Measurements from ENCODE around the gene ATP2C2.
A peak's percentile ranks its signal among the peaks of the same experiment; 100 is the strongest.

ATP2C2 gene

DNA sequence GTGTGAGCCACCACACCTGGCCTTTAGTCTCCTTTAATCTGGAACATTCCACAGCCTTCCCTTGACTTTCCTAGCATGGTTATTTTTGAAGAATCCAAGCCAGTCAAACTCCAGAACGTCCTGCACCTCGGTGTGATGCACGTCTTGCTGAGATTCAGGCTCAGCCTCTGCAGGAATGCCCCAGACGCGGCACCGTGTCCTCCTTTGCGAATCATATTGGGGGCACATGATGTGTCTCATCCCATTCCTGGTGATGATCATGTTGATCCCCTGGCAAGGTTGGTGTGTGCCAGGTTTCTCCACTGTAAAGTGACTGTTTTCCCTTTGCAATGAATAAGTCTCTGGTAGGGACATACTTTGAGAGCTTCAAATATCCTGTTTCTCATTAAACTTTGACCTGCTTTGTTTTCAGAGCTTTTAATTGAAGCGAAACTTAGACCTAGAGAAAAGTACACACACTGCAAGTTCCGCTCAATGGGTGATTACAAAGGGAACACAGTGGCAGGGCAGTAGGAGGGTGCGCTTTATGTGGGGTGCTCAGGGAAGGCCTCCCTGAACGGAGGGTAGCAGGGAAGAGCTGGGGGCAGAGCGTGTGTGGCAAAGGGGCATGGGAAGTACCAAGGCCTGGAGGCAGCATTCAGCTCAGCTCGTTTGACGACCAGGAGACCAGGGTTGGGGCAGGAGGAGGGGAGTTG lies 9.6 kb upstream of the ATP2C2 start:
- no peak overlapping the region for H3K4me3 ChIP-seq (ENCODE audit: low read length)
- no peak for DNase-seq (ENCODE audit: low read depth)
- TF ChIP-seq, protein P1, sequence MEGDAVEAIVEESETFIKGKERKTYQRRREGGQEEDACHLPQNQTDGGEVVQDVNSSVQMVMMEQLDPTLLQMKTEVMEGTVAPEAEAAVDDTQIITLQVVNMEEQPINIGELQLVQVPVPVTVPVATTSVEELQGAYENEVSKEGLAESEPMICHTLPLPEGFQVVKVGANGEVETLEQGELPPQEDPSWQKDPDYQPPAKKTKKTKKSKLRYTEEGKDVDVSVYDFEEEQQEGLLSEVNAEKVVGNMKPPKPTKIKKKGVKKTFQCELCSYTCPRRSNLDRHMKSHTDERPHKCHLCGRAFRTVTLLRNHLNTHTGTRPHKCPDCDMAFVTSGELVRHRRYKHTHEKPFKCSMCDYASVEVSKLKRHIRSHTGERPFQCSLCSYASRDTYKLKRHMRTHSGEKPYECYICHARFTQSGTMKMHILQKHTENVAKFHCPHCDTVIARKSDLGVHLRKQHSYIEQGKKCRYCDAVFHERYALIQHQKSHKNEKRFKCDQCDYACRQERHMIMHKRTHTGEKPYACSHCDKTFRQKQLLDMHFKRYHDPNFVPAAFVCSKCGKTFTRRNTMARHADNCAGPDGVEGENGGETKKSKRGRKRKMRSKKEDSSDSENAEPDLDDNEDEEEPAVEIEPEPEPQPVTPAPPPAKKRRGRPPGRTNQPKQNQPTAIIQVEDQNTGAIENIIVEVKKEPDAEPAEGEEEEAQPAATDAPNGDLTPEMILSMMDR (IDR thresholded peaks at IDR 0.05; ENCODE audit: insufficient read depth, low read depth, low read length, missing control alignments) = no peak

GRCh38 chr16:84359326-84359725 lies 9.0 kb upstream of the ATP2C2 start:
- TF ChIP-seq, protein P1 (IDR thresholded peaks at IDR 0.05; ENCODE audit: insufficient read depth, low read depth, low read length, missing control alignments) = no peak
- no peak for DNase-seq (ENCODE audit: low read depth)
- no peak overlapping the region for H3K4me3 ChIP-seq (ENCODE audit: low read length)

DNA sequence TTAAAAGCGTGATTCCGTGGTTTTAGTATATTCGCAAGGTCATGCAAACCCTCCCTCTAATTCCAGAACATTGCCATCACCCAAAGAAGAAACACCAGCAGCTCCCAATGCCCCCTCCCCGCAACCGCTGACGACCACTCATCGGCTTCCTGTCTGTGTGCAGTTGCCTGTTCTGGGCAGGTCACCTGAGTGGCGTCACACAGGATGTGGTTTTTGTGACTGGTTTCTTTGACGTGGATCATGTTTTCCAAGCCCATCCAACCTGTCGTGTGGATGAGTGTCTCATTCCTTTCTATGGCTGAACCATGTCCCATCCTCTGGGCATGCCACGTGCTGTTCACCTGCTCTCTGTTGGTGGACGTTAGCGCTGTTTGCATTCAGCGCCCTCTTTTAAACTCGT lies 8.2 kb upstream of the ATP2C2 start:
- H3K4me3 ChIP-seq (ENCODE audit: low read length) = no peak overlapping the region
- TF ChIP-seq, protein P1 (IDR thresholded peaks at IDR 0.05; ENCODE audit: insufficient read depth, low read depth, low read length, missing control alignments) = no peak
- peak; percentile 70 for DNase-seq (ENCODE audit: low read depth)

- no peak for DNase-seq (ENCODE audit: low read depth)
- H3K4me3 ChIP-seq (ENCODE audit: low read length) = no peak overlapping the region
These were observed 7.6 kb upstream of the ATP2C2 start for GRCh38 chr16:84360748-84361147.

GRCh38 chr16:84361546-84361945 lies 6.8 kb upstream of the ATP2C2 start:
- TF ChIP-seq, protein P1 (IDR thresholded peaks at IDR 0.05; ENCODE audit: insufficient read depth, low read depth, low read length, missing control alignments) = no peak
- DNase-seq (ENCODE audit: low read depth) = peak; percentile 36
- no peak overlapping the region for H3K4me3 ChIP-seq (ENCODE audit: low read length)

More at GRCh38 chr16:84360748-84361147, 7.6 kb upstream of the ATP2C2 start:
- TF ChIP-seq, protein P1 (IDR thresholded peaks at IDR 0.05; ENCODE audit: insufficient read depth, low read depth, low read length, missing control alignments) = no peak

DNA sequence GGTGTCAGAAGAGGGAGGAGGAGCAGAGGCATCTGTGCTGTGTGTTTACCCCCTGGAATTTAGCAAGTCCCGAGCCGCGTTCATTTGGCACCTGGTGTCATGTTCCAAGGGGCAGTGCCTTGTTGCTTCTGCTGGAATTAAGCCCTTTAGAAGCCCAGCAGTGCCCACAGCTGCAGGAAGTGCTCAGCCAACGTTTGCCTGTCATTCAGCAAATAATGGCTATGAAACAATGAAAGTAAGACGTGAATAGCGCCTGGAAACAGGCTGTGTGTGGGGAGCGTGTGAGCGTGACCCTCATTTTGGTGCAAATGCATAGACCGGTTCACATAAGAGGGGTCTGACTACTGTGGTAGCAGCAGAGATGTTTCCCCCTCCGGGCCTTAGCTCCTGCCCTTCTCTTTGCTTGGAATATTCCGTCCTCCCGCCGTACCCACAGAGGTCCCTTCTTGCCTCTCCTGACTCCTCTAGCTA lies 5.8 kb upstream of the ATP2C2 start:
- no peak overlapping the region for H3K4me3 ChIP-seq (ENCODE audit: low read length)
- DNase-seq (ENCODE audit: low read depth) = no peak
- TF ChIP-seq, protein P1 (IDR thresholded peaks at IDR 0.05; ENCODE audit: insufficient read depth, low read depth, low read length, missing control alignments) = no peak

- no peak for DNase-seq (ENCODE audit: low read depth)
- no peak overlapping the region for H3K4me3 ChIP-seq (ENCODE audit: low read length)
- TF ChIP-seq, protein P1 (IDR thresholded peaks at IDR 0.05; ENCODE audit: insufficient read depth, low read depth, low read length, missing control alignments) = no peak
These were observed 2.1 kb upstream of the ATP2C2 start for GRCh38 chr16:84366208-84366607.

Data from epithelial cell of esophagus (primary cell).